GM21576 (cell line): Measurements from ENCODE around the gene PLEKHM3.
"Not testable (repeated sequence)": the region's sequence is repeated elsewhere in the genome, so short reads cannot be mapped to it uniquely, and the experiment has no call there.

Source experiments
- ATAC-seq: cut with Tn5 transposase; IDR thresholded peaks from one replicate; pipeline ENCODE4 v1.9.1; 2021; ENCODE audit warnings: mild to moderate bottlenecking, moderate library complexity; ENCODE audit not compliant: unreplicated experiment

Gene PLEKHM3

DNA sequence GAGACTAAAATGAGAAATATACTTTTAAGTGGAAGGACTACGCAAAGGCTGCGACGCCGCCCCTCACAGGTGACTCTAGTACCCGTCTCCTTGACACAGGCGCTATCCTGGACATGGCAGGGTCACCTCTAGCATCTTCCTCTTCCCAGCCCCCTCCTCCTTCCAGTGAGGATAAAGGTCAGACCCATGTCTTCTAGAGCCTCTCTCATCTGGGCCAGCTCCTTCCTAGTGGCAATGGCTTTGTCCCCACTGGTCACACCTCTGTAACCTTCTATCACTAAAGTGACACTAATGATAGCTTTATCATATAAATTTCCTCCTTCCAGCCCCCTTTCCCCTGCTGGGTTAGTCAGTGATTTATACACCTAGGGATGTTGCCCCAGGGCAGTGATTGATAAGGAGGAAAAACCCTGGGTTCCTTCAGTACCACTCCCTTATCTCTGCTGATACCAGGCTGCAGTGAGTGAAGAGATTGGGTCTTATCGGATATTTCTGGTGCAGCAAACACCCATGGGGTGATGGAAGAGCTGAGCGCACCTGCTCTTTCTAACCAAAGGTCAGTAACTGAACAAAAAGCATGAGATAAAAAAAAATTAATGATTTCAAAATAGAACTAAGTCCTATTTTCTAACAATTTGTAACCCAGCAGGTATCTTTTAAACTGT is 193.6 kb downstream of the PLEKHM3 start:
- ATAC-seq: no peak

DNA sequence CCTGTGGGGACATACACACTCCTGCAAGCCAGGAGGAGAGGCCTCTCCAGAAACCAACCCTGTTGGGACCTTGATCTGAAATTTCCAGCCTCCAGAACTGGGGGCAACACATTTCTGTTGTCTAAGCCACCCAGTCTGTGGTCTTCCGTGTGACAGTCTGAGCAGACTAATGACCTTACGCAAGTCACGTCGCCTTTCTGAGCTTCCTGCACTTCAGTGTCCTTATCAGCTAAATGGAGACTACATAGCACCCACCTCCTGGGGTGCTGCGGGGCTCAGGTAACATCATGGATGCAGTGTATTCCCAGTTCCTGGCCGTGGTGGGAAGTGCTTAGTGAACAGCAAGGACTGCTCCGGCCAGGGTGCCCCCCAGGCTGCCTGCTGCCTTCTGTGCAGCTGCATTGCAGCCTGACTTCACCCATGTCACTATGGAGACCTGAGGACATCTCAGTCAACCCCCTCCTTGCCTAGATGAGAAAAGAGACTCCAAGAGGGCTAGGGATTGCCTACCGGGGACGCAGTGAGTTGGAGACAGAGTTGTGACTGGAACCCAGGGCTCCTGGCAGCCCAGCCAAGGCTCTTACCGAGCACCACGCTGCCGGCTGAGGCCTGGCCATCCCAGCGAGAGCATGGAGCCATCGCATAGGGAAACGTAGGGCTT is 194.4 kb downstream of the PLEKHM3 start:
- no peak for ATAC-seq

GRCh38 chr2:207828361-207829057 is 196.8 kb downstream of the PLEKHM3 start:
- ATAC-seq: no peak

- ATAC-seq: no peak
Observed at GRCh38 chr2:207825978-207826377, 199.3 kb downstream of the PLEKHM3 start.

DNA sequence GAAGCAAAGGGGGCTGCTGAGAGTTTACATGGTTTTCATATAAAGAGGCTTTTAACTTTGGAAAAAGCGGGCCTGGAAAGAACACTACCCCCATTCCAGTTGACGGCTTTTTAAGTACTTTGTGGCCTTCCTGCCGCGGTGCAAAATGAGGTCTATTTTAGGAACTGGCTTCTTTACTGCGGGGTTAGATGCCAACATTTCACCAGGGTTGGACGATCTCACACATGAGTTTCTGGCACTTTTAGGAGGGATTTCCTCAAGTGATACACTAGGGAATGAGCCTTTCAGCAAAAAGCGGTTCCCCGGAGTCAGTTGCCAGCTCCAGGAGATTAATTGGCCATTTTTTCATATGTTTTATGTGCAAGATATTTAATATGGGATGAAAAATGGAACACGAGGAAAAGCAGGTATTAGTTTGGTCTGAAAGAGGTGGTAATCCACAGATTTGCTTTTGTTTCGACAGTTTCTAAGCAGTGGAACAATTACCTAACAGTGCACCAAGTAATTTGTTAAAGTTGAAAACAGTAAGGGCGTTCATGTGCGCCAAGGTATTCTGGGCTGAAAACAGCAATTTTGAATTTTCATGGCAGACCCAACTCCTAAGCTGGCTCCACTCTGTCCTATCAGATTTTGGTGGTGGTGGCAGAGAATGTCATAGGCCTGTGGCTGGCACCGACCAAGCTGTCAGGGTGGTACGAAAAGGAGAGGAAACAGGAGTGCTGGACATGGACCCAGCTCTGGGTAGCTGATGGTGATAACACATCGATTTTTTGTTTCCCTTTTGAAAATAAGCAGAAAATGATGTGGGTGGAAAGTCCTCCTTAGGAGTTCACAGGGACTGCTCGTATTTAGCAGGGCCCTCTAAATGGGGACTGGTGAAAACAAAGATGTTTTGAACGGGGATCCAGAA is 200.0 kb downstream of the PLEKHM3 start:
- no peak for ATAC-seq

DNA sequence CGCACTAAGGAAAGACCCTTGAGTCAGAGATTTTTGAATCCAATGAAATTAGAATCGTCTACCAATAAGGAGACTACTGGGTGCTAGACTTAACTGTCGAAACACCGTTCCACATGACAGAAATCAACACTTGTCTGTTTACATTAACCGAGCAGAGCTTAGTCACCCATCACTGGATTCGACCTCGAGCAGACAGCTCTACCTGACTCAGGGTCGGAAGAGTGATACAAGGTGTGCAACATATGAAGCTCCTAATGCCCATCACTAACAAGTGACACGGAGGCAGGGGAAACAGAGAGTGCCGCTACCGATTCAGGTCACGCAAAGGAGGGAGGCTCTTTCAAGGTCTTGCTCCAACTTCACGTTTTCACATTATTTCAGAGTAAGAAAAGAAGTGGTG is 201.5 kb downstream of the PLEKHM3 start:
- ATAC-seq: no peak

DNA sequence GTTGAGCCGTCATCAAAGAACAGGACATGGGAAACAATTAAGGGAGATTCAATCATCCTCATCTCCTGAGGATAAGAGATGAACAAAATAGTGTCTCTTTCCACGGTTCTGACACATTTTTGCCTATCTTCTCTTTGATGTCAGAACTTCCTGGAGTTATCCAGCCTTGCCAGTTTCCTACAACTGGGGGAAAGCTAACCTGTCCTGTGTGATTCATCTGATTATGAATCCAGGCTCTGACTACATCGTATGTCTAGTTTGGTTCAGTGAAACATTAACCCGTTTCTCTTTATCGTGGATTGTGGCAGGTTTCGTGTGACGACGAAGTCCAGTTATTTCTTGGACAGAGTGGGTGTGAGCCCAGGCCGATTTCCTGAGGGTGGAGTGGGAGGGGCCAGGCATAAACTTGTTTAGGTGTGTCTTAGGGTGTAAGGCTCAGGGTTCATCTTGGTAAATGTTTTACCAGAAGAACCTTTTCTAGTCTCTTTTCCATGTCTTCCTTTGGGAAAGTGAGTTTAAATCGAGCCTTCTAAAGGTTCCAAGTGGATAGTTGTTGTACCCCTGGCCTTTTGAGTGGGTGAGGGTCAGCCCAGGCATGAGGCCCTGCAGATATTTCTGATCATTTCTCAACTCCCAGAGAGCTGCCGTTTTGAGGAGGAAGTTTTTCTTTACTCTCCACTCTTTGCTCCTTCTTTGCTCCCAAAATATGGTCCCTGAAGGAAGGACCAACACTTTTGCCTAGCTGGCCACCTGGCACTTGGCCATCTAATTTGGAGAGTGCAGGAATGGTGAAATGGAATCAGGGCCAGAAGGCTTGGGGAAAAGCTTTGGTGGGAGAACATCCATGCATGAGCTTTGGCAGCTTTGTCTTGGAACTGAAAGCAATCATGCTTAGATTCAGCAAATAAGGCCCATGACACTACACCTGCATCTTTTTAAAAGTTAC is 205.2 kb downstream of the PLEKHM3 start:
- no peak for ATAC-seq

DNA sequence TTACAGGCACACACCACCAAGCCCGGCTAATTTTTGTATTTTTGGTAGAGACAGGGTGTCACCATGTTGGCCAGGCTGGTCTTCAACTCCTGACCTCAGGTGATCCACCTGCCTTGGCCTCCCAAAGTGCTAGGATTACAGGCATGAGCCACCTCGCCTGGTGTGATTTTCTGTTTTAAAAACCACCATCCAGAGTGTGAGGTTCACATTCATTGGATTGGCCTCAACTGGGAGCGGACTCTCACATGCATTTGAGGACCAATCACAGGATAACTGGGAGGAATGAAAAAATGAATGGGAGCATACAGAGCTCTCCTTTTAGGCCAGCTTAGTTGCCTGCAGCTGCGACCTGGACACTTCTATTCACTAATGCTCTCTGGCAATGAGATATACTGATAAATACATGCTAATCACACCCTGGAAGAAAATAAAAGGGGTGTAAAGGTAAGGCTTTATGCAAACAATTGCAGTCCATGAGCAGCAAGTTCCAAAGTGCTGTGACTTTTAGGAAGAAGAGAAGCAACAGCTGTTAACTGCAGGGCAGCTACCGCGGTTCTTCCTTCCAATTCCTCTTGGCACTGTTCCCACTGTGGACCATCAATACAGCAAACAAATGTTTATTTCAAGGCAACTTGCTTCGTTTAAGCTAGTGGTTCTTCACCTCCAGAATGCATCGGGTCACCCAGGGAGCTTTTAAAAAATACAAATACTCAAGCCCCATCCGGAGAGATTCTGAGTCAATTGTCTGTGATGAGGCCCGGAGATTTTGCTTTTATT is 206.1 kb downstream of the PLEKHM3 start:
- no peak for ATAC-seq

- ATAC-seq: no peak
Observed at GRCh38 chr2:207816546-207816945, 208.8 kb downstream of the PLEKHM3 start.

DNA sequence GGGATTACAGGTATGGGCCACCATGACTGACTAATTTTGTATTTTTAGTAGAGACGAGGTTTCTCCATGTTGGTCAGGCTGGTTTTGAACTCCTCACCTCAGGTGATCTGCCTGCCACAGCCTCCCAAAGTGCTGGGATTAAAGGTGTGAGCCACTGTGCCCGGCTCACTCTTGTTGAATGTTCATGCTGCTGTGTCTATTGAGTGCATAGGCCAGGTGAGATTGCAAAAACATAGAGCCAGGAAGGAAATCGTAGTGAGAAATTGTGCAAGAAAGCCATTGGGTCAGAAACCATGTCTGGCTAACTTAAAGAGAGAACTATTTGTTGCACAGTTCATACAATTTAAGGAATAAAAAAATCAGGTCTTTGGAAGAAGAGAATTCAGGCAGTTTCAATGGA is 210.1 kb downstream of the PLEKHM3 start:
- ATAC-seq: no peak

DNA sequence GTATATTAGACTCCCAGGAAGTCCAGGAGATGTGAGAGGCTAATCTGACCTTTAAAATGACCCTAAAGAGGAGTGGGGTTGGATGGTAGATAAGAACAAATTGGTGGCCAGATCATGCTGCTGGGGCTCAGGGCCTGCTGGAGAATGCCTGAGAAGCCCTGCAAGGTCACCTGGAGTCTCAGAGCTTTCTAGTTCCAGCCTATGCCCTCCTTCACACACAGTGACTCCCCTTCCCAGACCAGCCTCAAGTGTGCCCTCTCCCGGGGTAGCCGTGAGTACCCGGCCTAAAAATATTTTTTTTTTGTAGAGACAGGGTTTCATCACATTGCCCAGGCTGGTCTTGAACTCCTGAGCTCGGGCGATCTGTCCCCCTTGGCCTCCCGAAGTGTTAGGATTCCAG is 211.4 kb downstream of the PLEKHM3 start:
- ATAC-seq: no peak

GRCh38 chr2:207813221-207813916 is 212.0 kb downstream of the PLEKHM3 start:
- no peak for ATAC-seq

DNA sequence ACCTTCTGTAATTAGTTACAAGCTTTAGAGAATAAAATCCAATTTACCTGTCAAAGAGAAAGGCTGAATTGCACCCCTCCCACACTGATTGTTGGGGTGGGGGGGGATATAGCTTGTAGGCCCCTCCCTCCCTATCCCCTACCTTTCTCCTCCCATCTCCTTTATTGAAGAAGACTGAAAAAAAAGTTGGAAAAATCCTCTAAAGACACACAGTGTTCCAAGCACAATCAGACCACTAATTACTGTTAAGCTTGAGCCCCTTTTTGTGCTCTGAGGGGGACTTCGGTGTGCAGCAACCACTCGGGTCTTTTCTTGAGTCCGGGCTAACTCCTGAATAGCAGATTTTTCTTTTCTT is 212.6 kb downstream of the PLEKHM3 start:
- ATAC-seq: no peak

GRCh38 chr2:207812058-207812725 is 213.1 kb downstream of the PLEKHM3 start:
- no peak for ATAC-seq

DNA sequence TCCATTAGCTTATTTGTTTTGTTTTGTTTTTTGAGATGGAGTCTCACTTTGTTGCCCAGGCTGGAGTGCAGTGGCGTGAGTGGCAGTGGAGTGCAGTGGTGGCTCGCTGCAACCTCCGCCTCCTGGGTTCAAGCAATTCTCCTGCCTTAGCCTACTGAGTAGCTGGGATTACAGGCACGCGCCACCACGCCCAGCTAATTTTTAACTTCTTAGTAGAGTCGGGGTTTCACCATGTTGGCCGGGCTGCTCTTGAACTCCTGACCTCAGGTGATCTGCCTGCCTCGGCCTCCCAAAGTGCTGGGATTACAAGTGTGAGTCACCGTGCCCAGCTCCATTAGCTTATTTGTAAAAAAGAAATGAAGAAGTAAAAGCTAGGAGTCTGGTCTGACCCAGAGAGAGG is 213.7 kb downstream of the PLEKHM3 start:
- not testable (repeated sequence) for ATAC-seq

- no peak for ATAC-seq
Observed at GRCh38 chr2:207810200-207810788, 215.0 kb downstream of the PLEKHM3 start.

DNA sequence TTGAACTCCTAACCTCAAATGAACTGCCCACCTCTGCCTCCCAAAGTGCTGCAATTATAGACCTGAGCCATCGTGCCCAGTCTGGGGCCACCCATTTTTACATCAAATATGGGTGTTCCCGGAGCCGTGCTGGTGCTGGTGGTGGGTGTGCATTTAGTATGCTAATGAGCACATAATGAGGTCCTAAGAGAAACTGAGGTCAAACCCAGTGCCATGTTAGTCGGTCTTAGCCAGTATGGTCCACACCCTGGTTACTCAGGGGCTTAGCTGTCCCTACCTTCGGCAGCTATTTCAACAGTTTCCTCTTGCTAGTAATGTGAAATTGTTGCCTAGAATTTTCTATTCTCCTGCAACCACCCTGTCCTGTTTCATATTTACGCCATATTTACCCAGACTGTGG is 217.2 kb downstream of the PLEKHM3 start:
- no peak for ATAC-seq

DNA sequence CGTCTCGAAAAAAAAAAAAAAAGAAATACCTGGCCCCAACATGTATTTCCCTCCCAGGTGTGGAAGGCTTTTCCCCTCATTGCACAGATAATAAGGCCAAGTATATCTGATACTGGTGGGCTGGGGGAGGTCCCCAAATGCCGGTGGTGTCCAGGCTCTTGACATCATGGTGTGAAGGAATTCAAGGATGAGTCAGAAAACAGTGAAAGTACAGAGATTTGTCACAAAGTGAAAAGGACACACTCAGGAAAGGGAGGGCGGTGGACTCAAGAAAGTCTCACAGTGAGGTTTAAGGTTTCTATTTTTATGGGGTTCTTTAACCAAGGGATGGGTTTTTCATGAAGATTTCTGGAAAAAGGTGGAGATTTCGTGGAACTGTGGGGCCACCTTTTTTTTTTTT is 217.8 kb downstream of the PLEKHM3 start:
- peak; percentile 59 for ATAC-seq
